Neural crest cell (in vitro differentiated cells): ENCODE measurements around the gene RPS25. TPM values are rescaled to one million over a fixed set of nuclear protein-coding genes. Genes with fewer than 3 reads are reported as not detected.

Source experiments
- DNase-seq: peaks from one replicate; pipeline ENCODE4 v3.0.0; 2021; ENCODE audit warnings: low read depth, mixed read lengths, low spot score
- H3K27ac Mint-ChIP-seq: one replicate; pipeline ENCODE4 v1.8.0; 2021; ENCODE audit warnings: mild to moderate bottlenecking, mixed read lengths; ENCODE audit not compliant: unreplicated experiment
- H3K27me3 Mint-ChIP-seq: 2 replicates; pipeline ENCODE4 v1.8.0; 2021; ENCODE audit warnings: low read depth, mild to moderate bottlenecking, mixed read lengths
- H3K36me3 Mint-ChIP-seq: 2 replicates; pipeline ENCODE4 v1.8.0; 2021; ENCODE audit warnings: low read depth, mild to moderate bottlenecking, mixed read lengths
- H3K4me1 Mint-ChIP-seq: 2 replicates; pipeline ENCODE4 v1.8.0; 2021; ENCODE audit warnings: mixed read lengths
- H3K4me3 Mint-ChIP-seq: one replicate; pipeline ENCODE4 v1.8.0; 2021; ENCODE audit warnings: mild to moderate bottlenecking, mixed read lengths
- H3K9me3 Mint-ChIP-seq: 2 replicates; pipeline ENCODE4 v1.8.0; 2021; ENCODE audit warnings: mixed read lengths
- total RNA-seq: library from RNA; stranded (reverse); gene quantifications from 2 replicates; pipeline ENCODE4 v1.2.1, GENCODE V29; 2021
- TF ChIP-seq, protein P1 (sequence below): fragments of 200-600 bp; sonication (generic); conservative IDR thresholded peaks from 2 replicates; pipeline ENCODE4 v1.5.0; 2021; ENCODE audit warnings: antibody characterized with exemption, mild to moderate bottlenecking

RPS25 gene
- total RNA-seq, 1 donor from 2014 or later, result 1,203 TPM

DNA sequence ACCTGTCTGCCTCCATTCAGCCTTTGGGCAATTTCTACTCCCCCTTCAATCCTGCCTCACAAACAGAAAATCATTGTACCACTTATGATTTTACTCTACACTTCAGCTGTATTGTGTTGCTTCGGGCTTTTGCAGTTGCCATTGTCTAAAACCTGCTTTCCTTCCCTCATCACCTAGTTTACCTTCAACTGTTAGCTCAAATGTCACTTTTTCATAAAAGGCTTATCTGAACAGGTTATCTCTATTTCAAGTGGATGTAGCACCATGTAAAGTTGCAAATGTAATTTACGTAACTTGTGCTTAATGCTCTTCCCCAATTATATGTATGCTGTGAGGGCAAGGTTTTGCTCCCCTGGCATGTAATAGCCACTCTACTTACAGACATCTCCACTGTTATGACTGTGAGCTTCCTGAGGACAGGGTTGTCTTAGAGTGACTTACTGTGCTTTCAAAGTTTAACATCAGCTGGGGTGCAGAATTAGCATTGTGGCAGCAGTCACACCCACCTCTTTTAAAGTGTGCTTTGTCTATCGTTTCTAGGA is 5.4 kb downstream of the RPS25 start:
- Mint-ChIP-seq H3K27ac (no peak overlapping the region), H3K27me3 (no peaks in the 10 kb centered on the region), H3K9me3 (no peaks in the 10 kb centered on the region), H3K4me1 (peaks cover 21% of the 10 kb centered on the region), H3K36me3 (peaks cover 35% of the 10 kb centered on the region), H3K4me3 (peak overlapping the region; percentile 18)
- TF ChIP-seq, protein P1, sequence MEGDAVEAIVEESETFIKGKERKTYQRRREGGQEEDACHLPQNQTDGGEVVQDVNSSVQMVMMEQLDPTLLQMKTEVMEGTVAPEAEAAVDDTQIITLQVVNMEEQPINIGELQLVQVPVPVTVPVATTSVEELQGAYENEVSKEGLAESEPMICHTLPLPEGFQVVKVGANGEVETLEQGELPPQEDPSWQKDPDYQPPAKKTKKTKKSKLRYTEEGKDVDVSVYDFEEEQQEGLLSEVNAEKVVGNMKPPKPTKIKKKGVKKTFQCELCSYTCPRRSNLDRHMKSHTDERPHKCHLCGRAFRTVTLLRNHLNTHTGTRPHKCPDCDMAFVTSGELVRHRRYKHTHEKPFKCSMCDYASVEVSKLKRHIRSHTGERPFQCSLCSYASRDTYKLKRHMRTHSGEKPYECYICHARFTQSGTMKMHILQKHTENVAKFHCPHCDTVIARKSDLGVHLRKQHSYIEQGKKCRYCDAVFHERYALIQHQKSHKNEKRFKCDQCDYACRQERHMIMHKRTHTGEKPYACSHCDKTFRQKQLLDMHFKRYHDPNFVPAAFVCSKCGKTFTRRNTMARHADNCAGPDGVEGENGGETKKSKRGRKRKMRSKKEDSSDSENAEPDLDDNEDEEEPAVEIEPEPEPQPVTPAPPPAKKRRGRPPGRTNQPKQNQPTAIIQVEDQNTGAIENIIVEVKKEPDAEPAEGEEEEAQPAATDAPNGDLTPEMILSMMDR, result no peak
- DNase-seq, result no peak

DNA sequence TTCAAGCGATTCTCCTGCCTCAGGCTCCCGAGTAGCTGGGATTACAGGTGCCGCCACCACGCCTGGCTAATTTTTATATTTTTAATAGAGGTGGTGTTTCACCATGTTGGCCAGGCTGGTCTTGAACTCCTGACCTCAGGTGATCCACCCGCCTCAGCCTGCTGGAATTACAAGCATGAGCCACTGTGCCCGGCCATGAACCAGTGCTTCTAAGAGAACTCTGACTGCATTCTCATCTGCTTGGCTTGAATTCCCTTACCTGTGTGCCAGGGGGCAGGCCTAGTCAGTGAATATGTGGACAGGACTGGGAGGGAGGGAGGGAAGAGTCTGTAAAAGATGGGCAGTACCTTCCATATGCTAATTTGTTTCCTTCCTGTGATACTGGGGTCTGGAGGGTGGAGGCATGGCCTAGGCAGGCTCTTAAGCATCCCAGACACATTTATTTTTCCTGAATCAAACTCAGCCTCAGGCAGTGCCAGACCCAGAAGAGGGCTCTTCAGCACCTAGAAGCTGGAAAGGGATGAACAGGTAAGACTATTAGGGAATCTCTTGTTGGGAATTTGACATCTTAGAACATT is 6.6 kb downstream of the RPS25 start:
- Mint-ChIP-seq H3K36me3 (peaks cover 31% of the 10 kb centered on the region), H3K4me1 (peaks cover 10% of the 10 kb centered on the region), H3K27ac (no peak overlapping the region), H3K27me3 (no peaks in the 10 kb centered on the region), H3K4me3 (no peak overlapping the region), H3K9me3 (no peaks in the 10 kb centered on the region)
- no peak for DNase-seq
- TF ChIP-seq, protein P1, result no peak

DNA sequence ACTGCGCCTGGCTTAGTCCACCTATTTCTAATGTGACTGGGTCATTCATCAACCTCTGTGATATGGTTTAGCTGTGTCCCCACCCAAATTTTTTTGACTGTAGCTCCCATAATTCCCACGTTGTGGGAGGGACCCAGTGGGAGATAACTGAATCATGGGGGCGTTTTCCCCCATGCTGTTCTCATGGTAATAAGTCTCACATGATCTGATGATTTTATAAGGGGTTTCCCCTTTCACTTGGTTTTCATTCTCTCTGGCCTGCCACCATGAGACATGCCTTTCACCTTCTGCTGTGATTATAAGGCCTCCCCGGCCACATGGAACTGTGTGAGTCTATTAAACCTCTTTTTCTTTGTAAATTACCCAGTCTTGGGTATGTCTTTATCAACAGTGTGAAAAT is 11.5 kb downstream of the RPS25 start:
- Mint-ChIP-seq H3K4me1 (no peaks in the 10 kb centered on the region), H3K27me3 (no peaks in the 10 kb centered on the region), H3K27ac (no peak overlapping the region), H3K36me3 (peaks cover 10% of the 10 kb centered on the region), H3K4me3 (no peak overlapping the region), H3K9me3 (no peaks in the 10 kb centered on the region)
- DNase-seq, result no peak
- TF ChIP-seq, protein P1, result no peak

DNA sequence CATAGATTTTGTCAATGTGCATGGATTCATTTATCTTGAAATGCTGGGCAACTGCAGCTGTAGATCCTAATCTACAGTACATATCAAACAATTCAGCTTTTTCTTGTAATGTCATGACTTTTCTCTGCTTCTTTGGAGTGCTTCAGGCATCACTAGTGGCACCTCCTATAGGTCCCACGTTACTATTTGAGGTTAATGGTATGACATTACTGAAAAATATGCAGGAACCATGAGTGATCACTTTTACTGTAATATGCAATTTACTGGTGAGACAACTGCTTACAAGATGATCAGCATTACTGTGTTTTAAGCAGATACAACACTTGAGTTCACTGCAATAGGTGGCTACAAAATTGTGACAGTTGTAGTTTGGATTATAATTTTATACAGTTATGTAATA is 17.2 kb downstream of the RPS25 start:
- Mint-ChIP-seq H3K36me3 (peaks cover 6% of the 10 kb centered on the region), H3K4me3 (peak overlapping the region; percentile 59), H3K27ac (no peak overlapping the region), H3K27me3 (no peaks in the 10 kb centered on the region), H3K4me1 (peaks cover 35% of the 10 kb centered on the region), H3K9me3 (no peaks in the 10 kb centered on the region)
- no peak for DNase-seq
- TF ChIP-seq, protein P1, result no peak

DNA sequence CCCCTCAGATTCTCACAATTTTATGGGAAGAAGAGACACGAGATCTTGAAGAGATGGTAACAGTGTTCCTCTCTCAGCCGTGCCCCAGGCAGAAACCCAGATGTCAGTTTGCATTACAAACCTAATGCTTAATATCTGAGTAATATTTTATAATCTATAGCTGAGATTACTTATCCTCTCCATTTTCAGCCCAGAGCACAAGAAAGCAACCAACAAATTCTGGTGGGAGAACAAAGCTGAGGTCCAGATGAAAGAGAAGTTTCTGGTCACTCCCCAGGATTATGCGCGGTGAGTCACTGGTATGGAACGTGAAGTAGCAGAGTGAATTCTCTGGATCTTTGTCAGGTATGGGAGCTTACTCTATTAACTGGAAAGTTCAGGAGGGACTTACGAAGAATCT is 19.3 kb downstream of the RPS25 start:
- Mint-ChIP-seq H3K9me3 (no peaks in the 10 kb centered on the region), H3K4me3 (peak overlapping the region; percentile 99), H3K27ac (peak overlapping the region; percentile 63), H3K4me1 (peaks cover 35% of the 10 kb centered on the region), H3K27me3 (no peaks in the 10 kb centered on the region), H3K36me3 (peaks cover 6% of the 10 kb centered on the region)
- TF ChIP-seq, protein P1, result no peak
- no peak for DNase-seq
